GM21360 (cell line): ENCODE measurements around the gene OR11H7.
"Not testable (repeated sequence)": the region's sequence is repeated elsewhere in the genome, so short reads cannot be mapped to it uniquely, and the experiment has no call there.

Source experiments
- ATAC-seq: cut with Tn5 transposase; IDR thresholded peaks from one replicate; pipeline ENCODE4 v1.9.1; 2021; ENCODE audit warnings: mild to moderate bottlenecking, moderate library complexity; ENCODE audit not compliant: unreplicated experiment

OR11H7 gene

DNA sequence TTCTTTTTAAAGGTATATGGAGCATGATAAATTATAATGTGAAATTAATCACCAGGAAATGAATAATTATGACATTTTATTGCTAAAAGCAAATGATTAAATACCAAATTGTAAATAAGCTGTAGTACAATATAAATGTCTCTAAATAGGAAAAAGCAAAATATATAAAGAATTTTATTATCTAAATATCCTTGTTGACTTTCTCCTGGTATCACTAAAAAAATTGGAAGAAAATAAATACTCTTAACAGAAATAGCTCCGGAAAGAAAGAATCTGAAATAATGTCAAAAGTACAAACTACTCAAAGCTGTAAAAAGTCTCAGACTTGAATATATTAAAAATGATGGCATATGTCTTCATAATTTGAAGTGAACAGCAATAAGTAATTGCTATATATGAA is at the start of gene OR11H7:
Gene OR11H7 (plus strand): TSS at position 301 of the 400 bp plus-strand sequence.
- no peak for ATAC-seq

DNA sequence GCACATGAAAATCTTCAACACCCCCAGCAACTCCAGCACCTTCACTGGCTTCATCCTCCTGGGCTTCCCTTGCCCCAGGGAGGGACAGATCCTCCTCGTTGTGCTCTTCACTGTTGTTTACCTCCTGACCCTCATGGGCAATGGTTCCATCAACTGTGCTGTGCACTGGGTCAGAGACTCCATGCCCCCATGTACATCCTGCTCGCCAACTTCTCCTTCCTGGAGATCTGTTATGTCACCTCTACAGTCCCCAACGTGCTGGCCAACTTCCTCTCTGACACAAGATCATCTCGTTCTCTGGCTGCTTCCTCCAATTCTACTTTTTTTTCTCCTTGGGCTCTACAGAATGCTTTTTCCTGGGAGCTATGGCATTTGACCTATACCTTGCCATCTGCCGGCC is 49.6 kb upstream of the OR11H7 start:
- no peak for ATAC-seq

DNA sequence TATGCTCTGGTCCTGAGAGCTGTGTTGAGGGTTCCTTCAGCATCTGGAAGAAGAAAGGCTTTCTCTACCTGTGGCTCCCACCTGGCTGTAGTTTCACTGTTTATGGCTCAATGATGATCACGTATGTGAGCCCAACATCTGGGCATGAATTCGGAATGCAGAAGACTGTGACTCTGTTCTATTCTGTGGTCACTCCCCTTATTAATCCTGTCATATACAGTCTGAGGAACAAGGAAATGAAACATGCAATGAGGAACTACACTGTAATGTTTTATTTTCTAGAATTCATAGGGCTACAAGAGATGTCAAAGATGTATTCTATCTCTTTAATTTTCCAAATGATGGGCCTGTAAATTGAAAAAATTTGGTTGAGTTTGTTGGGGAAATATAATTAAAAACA is 48.9 kb upstream of the OR11H7 start:
- no peak for ATAC-seq

DNA sequence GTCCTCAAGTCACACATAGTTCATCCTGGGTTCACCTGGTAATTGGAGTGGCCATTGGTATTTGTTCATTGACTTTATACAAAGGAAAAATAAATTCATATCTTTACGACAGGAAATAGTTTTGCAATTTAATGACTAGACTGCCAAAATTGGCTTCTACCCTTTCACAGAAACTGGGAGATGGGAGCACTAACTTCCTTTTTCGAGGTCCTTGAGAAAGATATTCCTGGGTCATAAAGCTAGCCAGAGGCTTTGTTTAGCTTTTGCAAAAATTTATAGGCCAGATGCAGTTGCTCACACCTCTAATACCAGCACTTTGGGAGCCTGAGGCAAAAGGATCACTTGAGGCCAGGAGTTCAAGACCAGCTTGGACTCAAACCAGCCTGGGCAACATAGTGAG is 48.3 kb upstream of the OR11H7 start:
- ATAC-seq, result no peak

- ATAC-seq, result no peak
Observed at GRCh38 chr14:20184181-20184580, 44.6 kb upstream of the OR11H7 start.

DNA sequence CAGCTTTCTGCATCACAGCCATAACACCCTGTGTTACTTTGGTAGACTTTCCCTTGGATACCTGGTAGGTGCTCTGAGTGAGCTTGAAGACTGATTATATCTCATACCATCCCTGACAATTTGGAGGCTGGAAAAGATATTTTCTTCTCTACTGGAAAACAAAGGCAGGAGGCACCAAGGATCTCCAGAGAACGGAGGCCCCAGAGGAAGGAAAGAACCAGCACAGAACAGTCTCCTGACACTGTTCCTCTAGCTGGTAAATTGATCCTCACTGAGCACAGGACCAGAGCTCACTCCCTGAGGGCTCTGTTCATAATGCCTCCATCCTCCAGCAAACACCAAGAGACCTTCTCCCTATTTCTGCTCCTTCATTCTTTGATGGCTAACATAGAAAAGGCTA is 38.2 kb upstream of the OR11H7 start, which contains the start of gene OR11G2:
Gene OR11G2 (plus strand): TSS at position 301 of the 400 bp plus-strand sequence. CDS start 6,542 bp downstream, outside the sequence.
- ATAC-seq, result no peak

GRCh38 chr14:20191396-20191795 is 37.4 kb upstream of the OR11H7 start:
- no peak for ATAC-seq

DNA sequence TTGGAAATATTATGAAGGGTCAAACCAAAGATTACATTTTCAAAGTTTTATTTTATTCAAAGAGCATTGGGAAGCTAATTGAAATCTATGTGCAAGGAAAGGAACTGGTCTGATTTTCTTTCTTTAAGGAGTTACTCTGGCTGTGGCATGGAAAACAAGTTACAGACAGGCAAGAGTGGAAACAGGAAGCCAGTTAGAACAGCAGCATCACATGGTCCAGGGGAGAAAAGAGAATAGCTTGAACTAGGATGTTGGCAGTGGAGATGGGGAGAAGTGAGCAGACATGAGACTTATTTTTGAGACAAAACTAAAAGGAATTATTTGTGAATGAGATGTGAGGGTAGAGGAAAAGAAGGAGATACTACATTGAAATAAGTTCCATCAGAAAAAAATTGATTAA is 34.7 kb upstream of the OR11H7 start:
- no peak for ATAC-seq

DNA sequence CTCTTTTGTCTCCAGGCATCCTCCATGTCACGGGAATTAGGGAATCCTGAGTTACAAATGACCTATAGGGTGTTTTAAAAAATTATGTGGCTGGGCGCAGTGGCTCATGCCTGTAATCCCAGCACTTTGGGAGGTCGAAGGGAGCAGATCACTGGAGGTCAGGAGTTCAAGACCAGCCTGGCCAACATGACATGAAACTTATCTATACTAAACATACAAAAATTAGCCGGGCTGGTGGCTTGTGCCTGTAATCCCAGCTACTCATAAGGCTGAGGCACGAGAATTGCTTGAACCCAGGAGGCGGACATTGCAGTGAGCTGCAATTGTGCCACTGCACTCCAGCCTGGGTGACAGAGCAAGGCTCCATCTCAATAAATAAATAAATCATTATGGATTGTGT is 33.6 kb upstream of the OR11H7 start:
- not testable (repeated sequence) for ATAC-seq

DNA sequence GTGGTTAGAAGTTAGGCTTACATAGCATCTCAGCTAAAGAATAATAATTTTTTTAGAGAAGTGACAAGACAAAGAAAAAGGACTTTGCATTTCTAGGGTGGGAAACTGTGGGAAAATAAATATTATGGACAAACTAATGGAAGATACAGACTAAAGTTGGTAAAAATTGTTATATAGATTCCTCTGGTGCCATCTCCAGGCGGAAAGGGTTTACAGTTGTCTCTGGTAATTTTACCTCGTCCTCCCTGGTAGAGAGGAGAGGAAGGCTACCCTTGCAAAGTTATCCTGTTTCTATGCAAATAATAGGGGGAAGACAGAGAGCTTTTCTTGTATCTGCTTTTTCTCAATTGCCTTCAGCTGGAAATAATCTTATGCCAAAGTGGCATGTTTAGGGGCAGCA is 32.9 kb upstream of the OR11H7 start:
- no peak for ATAC-seq

DNA sequence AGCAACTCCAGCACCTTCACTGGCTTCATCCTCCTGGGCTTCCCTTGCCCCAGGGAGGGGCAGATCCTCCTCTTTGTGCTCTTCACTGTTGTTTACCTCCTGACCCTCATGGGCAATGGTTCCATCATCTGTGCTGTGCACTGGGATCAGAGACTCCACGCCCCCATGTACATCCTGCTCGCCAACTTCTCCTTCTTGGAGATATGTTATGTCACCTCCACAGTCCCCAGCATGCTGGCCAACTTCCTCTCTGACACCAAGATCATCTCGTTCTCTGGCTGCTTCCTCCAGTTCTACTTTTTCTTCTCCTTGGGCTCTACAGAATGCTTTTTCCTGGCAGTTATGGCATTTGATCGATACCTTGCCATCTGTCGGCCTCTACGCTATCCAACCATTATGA is 31.3 kb upstream of the OR11H7 start:
- ATAC-seq, result no peak

- ATAC-seq, result no peak
Observed at GRCh38 chr14:20198991-20199390, 29.8 kb upstream of the OR11H7 start.

DNA sequence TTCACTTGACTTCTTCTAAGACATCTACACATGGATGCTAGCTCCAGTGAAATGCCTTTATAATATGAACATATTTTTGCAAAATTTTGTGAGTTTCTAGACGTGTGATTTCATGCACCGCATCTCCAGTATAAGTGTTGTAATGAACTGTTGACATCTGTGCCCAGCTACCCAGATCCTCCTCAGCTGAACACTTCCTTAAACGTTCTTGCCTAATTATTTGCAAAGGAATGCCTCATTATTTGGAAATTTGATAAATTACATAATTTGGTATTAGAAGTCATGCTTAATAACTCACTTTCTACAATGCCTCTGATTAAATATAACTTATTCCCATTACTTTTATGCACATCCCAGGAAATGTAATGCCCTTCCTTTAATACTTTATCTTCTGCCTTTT is 24.1 kb upstream of the OR11H7 start:
- ATAC-seq, result no peak

DNA sequence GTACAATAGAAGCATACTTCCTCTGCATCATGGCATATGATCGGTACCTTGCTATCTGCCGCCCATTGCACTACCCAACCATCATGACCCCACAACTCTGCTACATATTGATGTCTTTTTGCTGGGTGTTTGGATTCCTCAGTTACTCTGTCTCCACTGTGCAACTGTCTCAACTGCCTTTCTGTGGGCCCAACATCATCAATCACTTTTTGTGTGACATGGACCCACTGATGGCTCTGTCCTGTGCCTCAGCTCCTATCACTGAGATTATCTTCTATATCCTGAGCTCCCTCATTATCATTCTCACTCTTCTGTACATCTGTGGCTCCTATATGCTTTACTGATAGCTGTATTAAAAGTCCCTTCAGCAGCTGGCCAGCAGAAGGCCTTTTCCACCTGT is 19.2 kb upstream of the OR11H7 start:
- ATAC-seq, result no peak

DNA sequence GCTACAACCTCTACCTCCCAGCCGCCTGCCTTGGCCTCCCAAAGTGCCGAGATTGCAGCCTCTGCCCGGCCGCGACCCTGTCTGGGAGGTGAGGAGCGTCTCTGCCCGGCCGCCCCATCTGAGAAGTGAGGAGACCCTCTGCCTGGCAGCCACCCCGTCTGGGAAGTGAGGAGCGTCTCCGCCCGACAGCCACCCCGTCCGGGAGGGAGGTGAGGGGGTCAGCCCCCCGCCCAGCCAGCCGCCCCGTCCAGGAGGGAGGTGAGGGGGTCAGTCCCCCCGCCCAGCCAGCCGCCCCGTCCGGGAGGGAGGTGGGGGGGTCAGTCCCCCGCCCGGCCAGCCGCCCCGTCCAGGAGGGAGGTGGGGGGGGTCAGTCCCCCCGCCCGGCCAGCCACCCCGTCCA is 16.4 kb upstream of the OR11H7 start:
- not testable (repeated sequence) for ATAC-seq

- ATAC-seq, result no peak
Observed at GRCh38 chr14:20215196-20215595, 13.6 kb upstream of the OR11H7 start.

- ATAC-seq, result no peak
Observed at GRCh38 chr14:20219033-20219432, 9.7 kb upstream of the OR11H7 start.

GRCh38 chr14:20223410-20223809 is 5.4 kb upstream of the OR11H7 start, which contains the start of gene OR11H6:
OR11H6 (plus strand) TSS chr14:20223710; CDS start chr14:20223710, 0 bp downstream.
- ATAC-seq, result no peak

DNA sequence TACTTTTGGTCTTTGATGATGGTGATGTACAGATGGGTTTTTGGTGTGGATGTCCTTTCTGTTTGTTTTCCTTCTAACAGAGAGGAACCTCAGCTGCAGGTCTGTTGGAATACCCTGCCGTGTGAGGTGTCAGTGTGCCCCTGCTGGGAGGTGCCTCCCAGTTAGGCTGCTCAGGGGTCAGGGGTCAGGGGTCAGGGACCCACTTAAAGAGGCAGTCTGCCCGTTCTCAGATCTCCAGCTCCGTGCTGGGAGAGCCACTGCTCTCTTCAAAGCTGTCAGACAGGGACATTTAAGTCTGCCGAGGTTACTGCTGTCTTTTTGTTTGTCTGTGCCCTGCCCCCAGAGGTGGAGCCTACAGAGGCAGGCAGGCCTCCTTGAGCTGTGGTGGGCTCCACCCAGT is 6.6 kb downstream of the OR11H7 start:
- not testable (repeated sequence) for ATAC-seq

DNA sequence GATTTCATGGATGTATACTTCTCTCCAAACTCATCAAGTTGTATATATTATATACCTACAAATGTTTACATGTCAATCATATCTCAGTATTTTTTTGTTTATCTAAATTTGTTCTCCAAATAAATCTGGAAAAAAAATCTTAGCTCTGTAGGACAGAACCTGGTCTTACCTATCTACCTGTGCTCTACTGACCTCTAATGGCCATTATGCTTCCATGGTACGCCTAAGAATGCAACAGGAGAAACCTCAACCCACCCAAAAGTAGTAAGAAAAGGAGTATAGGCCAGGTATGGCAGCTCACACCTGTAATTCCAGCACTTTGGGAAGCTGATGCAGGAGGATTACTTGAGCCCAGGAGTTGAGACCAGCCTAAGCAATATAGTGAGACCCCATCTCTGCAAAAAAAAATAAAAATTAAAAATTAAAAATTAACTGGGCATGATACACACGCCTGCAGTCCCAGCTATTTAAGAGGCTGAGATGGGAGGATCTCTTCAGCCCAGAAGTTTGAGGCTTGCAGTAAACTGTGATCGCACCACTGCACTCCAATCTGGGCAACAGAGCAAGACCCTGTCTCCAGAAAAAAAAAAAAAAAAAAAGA is 19.0 kb downstream of the OR11H7 start:
- ATAC-seq, result no peak

- no peak for ATAC-seq
Observed at GRCh38 chr14:20262642-20263128, 33.9 kb downstream of the OR11H7 start.

DNA sequence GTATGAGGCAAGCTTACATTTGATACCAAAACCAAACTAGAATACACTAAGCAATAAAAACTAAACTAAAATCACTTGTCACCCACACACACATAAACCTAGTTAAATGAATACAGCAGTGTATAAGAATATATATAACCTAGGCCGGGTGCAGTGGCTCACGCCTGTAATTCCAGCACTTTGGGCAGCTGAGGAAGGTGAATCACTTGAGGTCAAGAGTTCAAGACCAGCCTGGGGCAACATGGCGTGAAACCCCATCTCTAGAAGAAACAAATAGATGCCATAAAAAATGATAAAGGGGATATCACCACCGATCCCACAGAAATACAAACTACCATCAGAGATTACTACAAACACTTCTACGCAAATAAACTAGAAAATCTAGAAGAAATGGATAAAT is 35.6 kb downstream of the OR11H7 start:
- ATAC-seq, result not testable (repeated sequence)

- no peak for ATAC-seq
Observed at GRCh38 chr14:20274062-20274461, 45.3 kb downstream of the OR11H7 start.
